GM21737 (cell line): ENCODE measurements around the gene PLCH2.

ENCODE experiments used
- ATAC-seq: cut with Tn5 transposase; IDR thresholded peaks from one replicate; pipeline ENCODE4 v1.9.1; 2021; ENCODE audit warnings: mild to moderate bottlenecking, moderate library complexity; ENCODE audit not compliant: unreplicated experiment

PLCH2 gene

DNA sequence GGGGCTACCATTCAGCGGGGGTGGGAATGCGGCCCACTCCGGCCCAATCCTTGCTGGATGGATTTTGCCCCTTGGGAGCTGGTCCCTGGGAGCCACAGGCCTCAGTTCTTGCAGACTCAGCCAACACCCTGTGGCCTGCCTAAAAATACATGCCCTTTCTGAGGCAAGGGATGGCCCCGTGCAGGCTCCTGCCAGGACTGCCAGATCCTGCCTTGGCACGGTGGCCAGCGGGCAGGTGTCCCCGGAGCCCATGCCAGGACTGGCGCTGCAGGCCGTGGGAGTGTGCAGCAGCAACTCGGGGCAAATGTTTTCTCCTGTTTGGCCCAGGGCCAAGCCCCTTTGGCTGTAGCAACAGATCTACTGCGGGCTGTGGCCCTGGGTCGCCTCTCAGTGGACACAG lies 51.9 kb downstream of the PLCH2 start:
- no peak for ATAC-seq

GRCh38 chr1:2528611-2528965 lies 52.5 kb downstream of the PLCH2 start:
- ATAC-seq, result no peak

GRCh38 chr1:2528966-2529783 lies 53.1 kb downstream of the PLCH2 start:
- ATAC-seq, result no peak

GRCh38 chr1:2529784-2530512 lies 53.9 kb downstream of the PLCH2 start, which contains the start of gene HES5:
Gene HES5, minus strand, starts transcription at chr1:2530263. Its CDS starts 99 bp downstream, at chr1:2530164.
- ATAC-seq, result no peak

GRCh38 chr1:2530513-2531361 lies 54.6 kb downstream of the PLCH2 start:
- ATAC-seq, result no peak

- ATAC-seq, result no peak
Observed at GRCh38 chr1:2532485-2533160, 56.5 kb downstream of the PLCH2 start.

GRCh38 chr1:2533365-2533764 lies 57.3 kb downstream of the PLCH2 start:
- no peak for ATAC-seq

DNA sequence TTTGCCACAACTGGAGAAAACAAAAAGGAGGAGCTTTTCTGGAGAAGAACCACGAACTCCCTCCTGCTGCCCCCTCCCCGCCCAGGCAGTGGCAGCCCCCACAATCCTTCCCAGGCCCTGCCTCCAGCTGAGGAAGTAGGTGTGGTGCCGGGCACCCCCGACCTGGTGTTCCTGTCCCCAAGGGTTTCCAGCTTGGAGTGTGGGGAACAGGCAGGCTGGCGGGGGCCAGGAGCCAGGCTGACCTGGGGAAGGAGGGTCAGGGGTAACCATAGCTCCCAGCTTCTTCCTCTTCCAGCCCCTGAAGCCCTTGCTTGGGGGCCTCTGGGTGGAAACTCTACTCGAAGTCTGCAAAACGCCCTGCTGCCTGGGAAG lies 58.2 kb downstream of the PLCH2 start:
- no peak for ATAC-seq

DNA sequence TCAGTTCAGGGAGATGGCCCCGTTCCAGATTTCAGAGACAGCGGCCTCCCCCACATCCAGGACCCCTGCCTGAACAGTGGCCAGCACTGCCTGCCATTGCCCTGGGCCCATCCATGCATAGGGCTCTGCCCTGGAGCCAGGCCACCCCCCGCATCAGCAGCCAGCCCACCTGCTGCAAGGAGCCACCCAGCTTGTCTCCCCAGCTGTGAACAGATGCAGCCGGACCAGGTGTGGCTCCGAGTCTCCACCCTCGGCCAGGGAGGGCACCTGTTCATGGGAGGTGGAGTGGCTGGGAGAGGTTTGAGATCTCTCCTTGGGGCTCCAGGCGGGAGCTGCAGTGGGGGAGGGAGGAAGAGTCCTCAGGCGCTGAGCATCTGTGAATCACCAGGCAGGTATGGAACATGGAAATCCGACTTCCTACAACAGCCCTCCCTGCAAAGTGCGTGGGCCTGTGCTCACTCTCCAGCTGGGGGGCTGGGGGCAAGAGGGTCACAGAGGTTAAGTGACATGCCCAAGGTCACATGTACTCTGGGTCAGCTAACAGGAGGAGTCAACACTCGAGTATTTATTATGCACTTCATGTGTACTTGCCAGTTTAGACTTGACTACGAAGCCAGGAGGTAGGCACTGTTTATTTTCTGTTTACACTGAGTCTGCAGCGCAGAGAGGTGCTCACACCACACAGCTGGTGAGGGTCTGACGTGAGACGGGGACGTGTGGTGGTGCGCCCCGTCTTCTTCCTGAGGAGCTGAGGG lies 58.8 kb downstream of the PLCH2 start:
- no peak for ATAC-seq

GRCh38 chr1:2535455-2535854 lies 59.4 kb downstream of the PLCH2 start:
- ATAC-seq, result no peak

DNA sequence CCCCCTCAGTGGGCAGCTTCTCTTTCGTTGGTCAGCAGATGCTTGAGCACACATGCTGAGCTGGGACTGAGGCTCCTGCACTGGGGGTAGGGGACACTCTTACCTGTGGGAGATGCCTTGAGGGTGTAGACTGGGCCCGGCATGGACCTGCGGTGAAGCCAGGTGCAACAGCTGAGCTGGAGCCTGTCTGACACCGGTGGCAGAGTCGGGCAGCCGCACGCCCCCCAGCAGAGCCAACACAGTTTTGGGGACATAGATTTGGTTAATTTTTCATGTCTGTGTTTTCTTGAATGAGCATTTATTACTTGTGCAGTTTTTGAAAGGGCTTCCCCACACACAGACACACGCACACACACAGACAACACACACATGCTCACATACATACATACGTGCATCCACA lies 59.9 kb downstream of the PLCH2 start:
- no peak for ATAC-seq

DNA sequence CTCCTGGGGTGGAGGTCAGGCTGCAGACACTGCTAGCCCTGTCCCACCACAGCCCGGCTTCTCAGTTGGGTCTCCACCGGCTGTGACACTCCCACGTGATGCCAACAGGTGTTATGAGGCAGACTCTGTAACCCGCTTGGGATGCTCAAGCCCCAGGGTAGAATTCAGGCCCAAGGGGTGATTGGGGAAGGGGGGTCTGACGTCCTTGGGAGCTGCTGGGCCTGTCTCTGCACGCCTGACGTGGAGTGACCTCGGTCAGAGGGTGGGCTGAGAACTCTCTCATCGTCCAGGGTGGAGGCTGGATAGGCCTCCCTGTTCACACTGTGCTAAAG lies 61.7 kb downstream of the PLCH2 start:
- no peak for ATAC-seq

DNA sequence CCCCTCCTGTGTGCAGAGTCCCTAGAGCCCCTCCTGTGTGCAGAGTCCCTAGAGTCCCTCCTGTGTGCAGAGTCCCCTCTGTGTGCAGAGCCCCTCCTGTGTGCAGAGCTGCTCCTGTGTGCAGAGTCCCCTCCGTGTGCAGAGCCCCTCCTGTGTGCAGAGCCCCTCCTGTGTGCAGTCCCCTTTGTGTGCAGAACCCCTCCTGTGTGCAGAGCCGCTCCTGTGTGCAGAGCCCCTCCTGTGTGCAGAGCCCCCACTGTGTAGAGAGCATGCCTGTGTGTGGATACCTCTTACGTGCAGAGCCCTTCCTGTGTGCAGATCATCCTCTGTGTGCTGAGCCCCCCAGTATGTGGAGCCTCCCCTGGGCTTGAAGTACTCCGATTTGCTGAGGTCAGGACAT lies 62.3 kb downstream of the PLCH2 start:
- ATAC-seq, result no peak

DNA sequence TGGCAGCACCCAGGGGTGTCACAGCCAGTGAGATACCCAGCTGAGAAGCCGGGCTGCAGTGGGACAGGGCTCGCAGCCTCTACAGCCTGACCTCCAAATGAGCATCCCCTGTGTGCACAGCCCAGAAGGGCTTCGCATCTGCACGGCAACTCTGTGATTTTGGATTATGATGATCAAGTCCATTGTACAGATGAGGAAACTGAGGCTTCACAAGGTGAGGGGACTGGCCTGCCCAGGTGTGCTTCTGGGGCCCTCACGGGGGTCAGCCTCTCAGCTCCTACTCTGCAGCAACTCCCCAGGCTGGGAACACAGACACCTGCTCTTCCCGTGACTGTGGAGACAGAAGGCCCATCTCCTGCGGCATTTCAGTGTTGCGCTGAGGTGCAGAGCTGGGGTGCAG lies 62.8 kb downstream of the PLCH2 start:
- no peak for ATAC-seq

GRCh38 chr1:2539312-2539907 lies 63.3 kb downstream of the PLCH2 start:
- ATAC-seq, result no peak

DNA sequence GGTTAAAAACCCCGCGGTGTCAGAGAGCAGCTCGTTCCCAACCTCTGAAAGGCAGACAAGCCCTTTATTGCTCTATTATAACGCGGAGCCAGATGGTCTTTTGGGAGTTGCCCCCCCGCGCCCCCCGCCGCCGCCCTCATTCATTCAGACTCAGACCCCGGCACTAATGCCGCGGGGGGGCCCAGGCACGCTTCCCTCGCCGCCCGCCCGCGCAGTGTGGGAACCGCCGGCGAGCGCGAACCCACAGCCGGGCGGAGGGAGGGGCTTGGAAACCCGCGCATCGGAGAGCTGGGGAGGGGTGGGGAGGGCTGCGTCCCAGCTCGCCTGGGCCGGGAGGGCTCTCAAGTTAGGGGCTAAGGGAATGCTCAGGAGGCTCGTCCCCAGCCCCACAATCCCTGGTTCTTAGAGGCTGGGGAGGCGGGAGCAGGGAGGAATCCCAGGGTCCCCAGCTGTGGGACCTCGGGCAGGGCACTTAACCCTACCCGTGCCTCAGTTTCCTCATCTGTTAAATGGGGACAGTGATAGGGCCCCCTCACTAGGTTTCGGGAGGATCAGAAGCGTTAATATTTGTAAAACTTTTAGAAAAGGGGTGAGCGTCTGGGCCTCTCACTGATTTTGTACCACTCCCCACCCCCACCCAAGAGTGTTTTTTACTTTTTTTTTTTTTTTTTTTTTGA lies 64.9 kb downstream of the PLCH2 start:
- ATAC-seq, result no peak

DNA sequence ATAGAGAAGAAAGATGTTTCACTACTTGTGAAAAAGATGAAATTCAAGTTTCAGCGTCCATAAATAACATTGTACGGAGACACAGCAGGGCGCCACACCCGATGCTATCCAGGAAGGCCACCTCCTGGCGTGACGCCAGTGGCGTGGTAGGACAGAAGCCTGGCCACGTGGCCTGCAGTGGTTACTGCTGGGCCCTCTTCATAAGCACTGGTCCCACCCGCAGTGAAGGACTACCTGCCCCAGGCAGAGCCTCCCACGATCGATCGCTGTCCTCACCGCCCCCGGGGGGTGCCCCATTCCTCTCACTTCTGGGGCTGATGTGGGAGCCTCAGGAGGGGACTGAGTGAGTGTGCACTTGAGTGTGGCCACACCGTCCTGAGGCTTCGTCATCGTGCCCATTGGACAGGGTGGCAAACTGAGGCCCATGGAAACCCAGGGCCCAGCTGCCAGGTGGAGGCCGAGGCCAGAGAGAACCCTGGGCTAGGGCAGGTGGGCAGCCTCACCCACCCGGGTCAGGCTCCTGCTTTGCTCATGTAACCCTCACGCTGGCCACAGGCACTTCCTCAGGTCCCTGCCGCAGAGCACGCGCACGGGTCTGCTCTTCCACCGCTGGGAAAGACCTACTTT lies 65.6 kb downstream of the PLCH2 start:
- no peak for ATAC-seq

DNA sequence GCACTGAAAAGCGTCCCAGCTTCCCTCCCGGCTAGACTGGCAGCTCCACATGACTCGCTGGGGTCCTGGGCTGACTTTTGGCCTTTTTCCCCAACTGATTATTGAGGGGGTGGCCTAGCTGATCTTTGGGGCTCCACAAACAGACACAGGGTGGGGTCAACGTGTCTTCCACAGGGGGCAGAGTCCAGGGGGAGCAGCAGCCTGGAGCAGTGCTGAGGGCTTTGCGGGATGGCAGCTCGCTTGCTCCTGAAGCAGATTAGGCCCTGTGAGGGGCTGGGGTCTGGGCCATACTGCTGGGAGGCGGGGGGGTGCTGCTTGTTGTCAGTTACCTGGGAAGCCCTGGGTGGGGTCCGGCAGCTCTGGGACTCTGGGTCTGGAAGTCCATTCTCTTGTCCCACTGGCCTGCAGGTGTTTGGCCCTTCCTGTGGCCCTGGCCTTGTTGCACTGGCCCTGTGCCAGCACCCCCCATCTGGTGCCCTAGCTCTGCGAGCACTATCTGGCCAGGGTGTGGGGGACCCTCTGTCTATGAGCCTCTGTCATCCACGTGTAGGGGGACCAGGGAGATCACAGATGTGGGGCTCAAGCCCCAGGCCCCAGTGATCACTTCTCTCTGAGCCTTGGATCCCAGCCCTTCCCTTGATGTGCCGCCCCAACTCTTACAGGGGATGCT lies 66.3 kb downstream of the PLCH2 start:
- no peak for ATAC-seq
